Measurements from ENCODE around the gene DVL2.

GRCh38 chr17:7184647-7185046 lies 49.7 kb downstream of the DVL2 start:
- TF ChIP-seq EP300 (IDR thresholded peaks at IDR 0.05) (no peak), CTCF (IDR thresholded peaks at IDR 0.05) (no peak), POLR2A (IDR thresholded peaks at IDR 0.05) (no peak), POLR2AphosphoS5 (IDR thresholded peaks at IDR 0.05) (no peak)

Measured in sigmoid colon (tissue), 4 donors.